ENCODE results near the gene CACHD1. TPM values are rescaled to one million over a fixed set of nuclear protein-coding genes. Genes with fewer than 3 reads are reported as not detected.

The CACHD1 gene
- total and polyA plus RNA-seq, 2 of the 8 experiments (the other 6 are each of a cell fraction or from before 2014, with no cell fraction given), result 22.2 to 42.5 TPM

GRCh38 chr1:64624218-64624713, 154.3 kb downstream of the CACHD1 start:
- H3K56ac ChIP-seq (replicated peaks; ENCODE audit: insufficient read length, low read depth, low read length), result no peak overlapping the region
- no peak overlapping the region for H4K8ac ChIP-seq (ENCODE audit: extremely low read depth, insufficient read depth, low read length)
- no peaks in the 10 kb centered on the region; the same call in 1 of the 2 replicates for H3K79me1 ChIP-seq (ENCODE audit: low read depth, low read length)
- no peaks in the 10 kb centered on the region; a peak in 1 of 7 replicates for H3K4me1 ChIP-seq (replicated peaks in 1 of 4; ENCODE audit: control insufficient read depth in 3 of 4, insufficient read depth in 4 of 4, low read length in 3 of 4)
- no peaks in the 10 kb centered on the region for H3K9me3 ChIP-seq (ENCODE audit: insufficient read depth in 2 of 2, low read depth in 1 of 2, low read length in 1 of 2)
- H3K27me3 ChIP-seq (replicated peaks in 1 of 4; ENCODE audit: control insufficient read depth in 3 of 4, extremely low read depth in 1 of 4, insufficient read depth in 3 of 4, low read length in 3 of 4), result no peaks in the 10 kb centered on the region
- H3K4ac ChIP-seq (replicated peaks; ENCODE audit: insufficient read length, low read depth, low read length), result no peak overlapping the region
- no peak overlapping the region for H3K14ac ChIP-seq (ENCODE audit: insufficient read length)
- H4K20me1 ChIP-seq (replicated peaks in 1 of 2; ENCODE audit: control insufficient read depth in 1 of 2, insufficient read depth in 2 of 2, low read length in 2 of 2), result no peaks in the 10 kb centered on the region
- H2AFZ ChIP-seq (ENCODE audit: low read length), result no peak overlapping the region
- H3K4me3 ChIP-seq (ENCODE audit: extremely low read depth in 1 of 4, insufficient read depth in 2 of 4, low read depth in 3 of 4, low read length in 4 of 4), result no peak overlapping the region
- TF ChIP-seq SRF (IDR thresholded peaks at IDR 0.05; ENCODE audit: low read depth, low read length) (no peak), POLR2AphosphoS5 (IDR thresholded peaks at IDR 0.05; ENCODE audit: low read depth, low read length) (no peak), SP1 (IDR thresholded peaks at IDR 0.05; ENCODE audit: low read depth, low read length) (no peak), ATF3 (IDR thresholded peaks at IDR 0.05; ENCODE audit: insufficient read depth, low read depth, low read length) (no peak), CREB1 (IDR thresholded peaks at IDR 0.05) (no peak), ZNF274 (IDR thresholded peaks at IDR 0.05; ENCODE audit: borderline replicate concordance, extremely low read depth, low read length) (no peak), TCF12 (IDR thresholded peaks at IDR 0.05; ENCODE audit: low read depth, low read length) (no peak), YY1 (IDR thresholded peaks at IDR 0.05; ENCODE audit: low read depth, low read length) (no peak), RNF2 (IDR thresholded peaks at IDR 0.05; ENCODE audit: borderline replicate concordance, low read depth, low read length, missing control alignments, poor library complexity, severe bottlenecking) (no peak), TEAD4 (IDR thresholded peaks at IDR 0.05; ENCODE audit: low read depth, low read length) (no peak), EGR1 (IDR thresholded peaks at IDR 0.05; ENCODE audit: borderline replicate concordance, low read depth, low read length) (no peak), CHD2 (IDR thresholded peaks at IDR 0.05; ENCODE audit: low read length) (no peak), SAP30 (IDR thresholded peaks at IDR 0.05; ENCODE audit: insufficient read depth, insufficient replicate concordance, low read length) (no peak), KDM4A (IDR thresholded peaks at IDR 0.05; ENCODE audit: low read depth, low read length, severe bottlenecking) (no peak)
- H2BK5ac ChIP-seq (ENCODE audit: low read depth, low read length), result no peak overlapping the region
- 100% methylated on average over 1 of the region's 1 CpG; no CpG with 5 or more reads in 1 of the 2 experiments for WGBS, 2 experiments (ENCODE audit: extremely low coverage in 1 of 2, insufficient coverage in 1 of 2, insufficient read length in 1 of 2, insufficient replicate concordance in 2 of 2, low coverage in 1 of 2, low lambda C conversion rate in 2 of 2, missing lambda C conversion rate in 1 of 2)
- peaks cover 0 to 5% of the 10 kb centered on the region in 2 experiments; a peak in 1 of 4 replicates for H3K79me2 ChIP-seq (ENCODE audit: control insufficient read depth in 1 of 2, insufficient read depth in 2 of 2, low read length in 2 of 2)
- POLR2A ChIA-PET (ENCODE audit: partially characterized antibody), result no interaction called here
- no peak overlapping the region for H2BK20ac ChIP-seq (ENCODE audit: low read length)
- no peak overlapping the region for H2AK5ac ChIP-seq (ENCODE audit: low read depth, low read length)
- no peak overlapping the region for H2BK12ac ChIP-seq (ENCODE audit: low read depth, low read length)
- FAIRE-seq (no peak), DNase-seq (ENCODE audit: low read depth in 1 of 2, low spot score in 2 of 2) (no peak)
- no peaks in the 10 kb centered on the region for H3K23me2 ChIP-seq (ENCODE audit: low read depth, low read length)
- H3K18ac ChIP-seq (ENCODE audit: extremely low read depth, low read length), result no peak overlapping the region
- no peak overlapping the region for H3K27ac ChIP-seq (ENCODE audit: low read depth, low read length)
- no peak overlapping the region for H4K5ac ChIP-seq (ENCODE audit: insufficient read length, low read depth, low read length)
- H3K23ac ChIP-seq (ENCODE audit: insufficient read length), result no peak overlapping the region
- H2BK120ac ChIP-seq (replicated peaks; ENCODE audit: low read depth, low read length), result no peak overlapping the region
- CTCF ChIA-PET (ENCODE audit: partially characterized antibody), result interaction anchor here (0.6 to 1.3 kb wide), 4 partner anchors 18 to 355 kb away, joined by 3 to 7 read pairs (median 4); no protein-coding TSS in a partner anchor
- no peak overlapping the region; a peak in 1 of 7 replicates for H3K9ac ChIP-seq (replicated peaks in 1 of 4; ENCODE audit: extremely low read depth in 1 of 4, low read depth in 3 of 4, low read length in 3 of 4)
- H3K36me3 ChIP-seq (ENCODE audit: control insufficient read depth in 2 of 4, insufficient read depth in 4 of 4, low read length in 3 of 4), result peaks cover 0 to 3% (median 0%) of the 10 kb centered on the region in 4 experiments; a peak in 3 of 8 replicates
- H2BK15ac ChIP-seq (ENCODE audit: low read length), result no peak overlapping the region
- H4K91ac ChIP-seq (replicated peaks; ENCODE audit: insufficient read length, low read length), result no peak overlapping the region
- H3K4me2 ChIP-seq (ENCODE audit: insufficient read depth in 1 of 2, low read depth in 2 of 2, low read length in 2 of 2), result no peak overlapping the region

Measured in H1 (cell line).